GM12878 (cell line): Measurements from ENCODE around the gene ARMH1. TPM values are rescaled to one million over a fixed set of nuclear protein-coding genes. Genes with fewer than 3 reads are reported as not detected.
"Not testable (repeated sequence)": the region's sequence is repeated elsewhere in the genome, so short reads cannot be mapped to it uniquely, and the experiment has no call there.

Experiments
- ATAC-seq: fragments of 200-7000 bp; cut with Tn5 transposase; 3 replicates; pipeline ENCODE4 v1.9.1; 2020; ENCODE audit warnings: mild to moderate bottlenecking, moderate library complexity
- BruUV-seq: library from RNA; stranded (reverse); fragments of 400-500 nt; replicated peaks from 2 replicates; lab custom pipeline; 2021; lab: Mats Ljungman, UMichigan
- CTCF ChIA-PET: fragments of 300-600 bp; sonication (Branson Sonifier 250); formaldehyde crosslinking; extraction: SDS; loops from one replicate; lab custom pipeline; 2021; ENCODE audit warnings: inconsistent platforms; lab: Yijun Ruan, JAX
- POLR2A ChIA-PET: fragments of 350-600 bp; formaldehyde crosslinking; extraction: SDS; loops from one replicate; lab custom pipeline; 2021; ENCODE audit warnings: inconsistent platforms; lab: Charles Lee
- RAD21 ChIA-PET: fragments of 300-600 bp; sonication (Branson Sonifier 250); formaldehyde crosslinking; loops from one replicate; lab custom pipeline; 2023; ENCODE audit warnings: antibody characterized with exemption; ENCODE audit not compliant: unreplicated experiment; lab: Charles Lee
- SMC1A ChIA-PET: fragments of 300-600 bp; sonication (Branson Sonifier 250); formaldehyde crosslinking; loops from one replicate; lab custom pipeline; 2023; ENCODE audit not compliant: unreplicated experiment, uncharacterized antibody; lab: Charles Lee
- DNase-seq: peaks from one replicate; pipeline ENCODE4 v3.0.0-alpha.2; 2011; ENCODE audit warnings: low read depth, low spot score
- FAIRE-seq: peaks from 3 replicates; lab custom pipeline; 2011; peaks lifted over from hg19 to GRCh38; lab: Jason Lieb, UNC
- H2AFZ ChIP-seq: 2 replicates; pipeline ENCODE4 v1.6.0; 2011; ENCODE audit warnings: low read depth, low read length, control low read depth; ENCODE audit not compliant: control insufficient read depth
- H3K27ac ChIP-seq: 2 replicates; pipeline ENCODE4 v1.5.1; 2011; ENCODE audit warnings: control low read depth; ENCODE audit not compliant: control insufficient read depth, insufficient read depth
- H3K27me3 ChIP-seq, 2 experiments: replicated peaks in 1 of 2; 2 replicates each; pipeline versions ENCODE4 v1.6.0 to v1.6.1; 2011; ENCODE audit warnings: low read length in 1 of 2; ENCODE audit not compliant: control insufficient read depth in 2 of 2, insufficient read depth in 2 of 2
- H3K36me3 ChIP-seq, 2 experiments: 2 replicates each; pipeline ENCODE4 v1.5.1; 2011; ENCODE audit warnings: low read length in 1 of 2; ENCODE audit not compliant: control insufficient read depth in 2 of 2, insufficient read depth in 2 of 2
- H3K4me1 ChIP-seq: 2 replicates; pipeline ENCODE4 v1.6.1; 2011; ENCODE audit warnings: mild to moderate bottlenecking, low read length, moderate library complexity, mixed read lengths; ENCODE audit not compliant: control insufficient read depth, insufficient read depth
- H3K4me2 ChIP-seq: 2 replicates; pipeline ENCODE4 v1.6.0; 2011; ENCODE audit warnings: control low read depth; ENCODE audit not compliant: control insufficient read depth, insufficient read depth
- H3K4me3 ChIP-seq: fragments of 200-600 bp; sonication (generic); 2 replicates; pipeline ENCODE4 v1.5.1; 2016
- H3K79me2 ChIP-seq: 2 replicates; pipeline ENCODE4 v1.6.0; 2011; ENCODE audit warnings: low read length; ENCODE audit not compliant: control insufficient read depth, insufficient read depth
- H3K9ac ChIP-seq: 2 replicates; pipeline ENCODE4 v1.8.0; 2011; ENCODE audit warnings: low read length, control low read depth, mixed read lengths; ENCODE audit not compliant: control insufficient read depth, insufficient read depth
- H3K9me3 ChIP-seq: replicated peaks from 3 replicates; pipeline ENCODE4 v1.5.1; 2011; ENCODE audit warnings: mild to moderate bottlenecking, low read length; ENCODE audit not compliant: control insufficient read depth, insufficient read depth
- H4K20me1 ChIP-seq: 2 replicates; pipeline ENCODE4 v1.6.0; 2011; ENCODE audit not compliant: control insufficient read depth, insufficient read depth
- ATF7 ChIP-seq: fragments of 450-650 bp; IDR thresholded peaks from 2 replicates; pipeline ENCODE4 v1.6.1; 2016; ENCODE audit warnings: low read depth, mild to moderate bottlenecking
- IRF3 ChIP-seq: fragments of 450-650 bp; IDR thresholded peaks from 2 replicates; pipeline ENCODE4 v1.6.1; 2014; ENCODE audit warnings: mild to moderate bottlenecking
- PAX5 ChIP-seq: IDR thresholded peaks from 2 replicates; pipeline ENCODE4 v1.6.1; 2011; ENCODE audit warnings: low read depth, low read length, borderline replicate concordance
- PML ChIP-seq: IDR thresholded peaks from 2 replicates; pipeline ENCODE4 v1.6.1; 2012; ENCODE audit warnings: low read length, inconsistent platforms
- SUPT20H ChIP-seq: IDR thresholded peaks from 2 replicates; pipeline ENCODE4 v1.6.1; 2011; ENCODE audit warnings: low read depth, mild to moderate bottlenecking, low read length, moderate library complexity, borderline replicate concordance; ENCODE audit not compliant: control insufficient read depth
- SUZ12 ChIP-seq: fragments of 200-600 bp; sonication (generic); IDR thresholded peaks from one replicate; pipeline ENCODE4 v1.6.1; 2018; ENCODE audit warnings: antibody characterized with exemption, mild to moderate bottlenecking; ENCODE audit not compliant: unreplicated experiment
- WGBS: methylation state at CpG from one replicate; pipeline ENCODE4 v1.1.6; 2016; ENCODE audit warnings: low lambda C conversion rate; ENCODE audit not compliant: insufficient replicate concordance, insufficient coverage; ENCODE audit errors: missing lambda C conversion rate; 5-methylcytosine and 5-hydroxymethylcytosine counted together
- in situ Hi-C: fragments of 300-500 bp; cut with MboI; formaldehyde crosslinking; loops from 9 replicates; pipeline ENCODE4 v1.14.3; 2018; ENCODE audit warnings: mixed read lengths
- intact Hi-C: fragments of 100-400 bp; cut with micrococcal nuclease; formaldehyde crosslinking; loops from one replicate; pipeline ENCODE4 v1.14.2; 2022; ENCODE audit not compliant: unreplicated experiment
- polyA plus RNA-seq, 11 experiments: library from polyadenylated mRNA; depleted of rRNA in 4 of 11; unstranded in 6 of 11; stranded (reverse) in 5 of 11; fragments of >200 nt; fragmentation: Nextera tagmentation in 4 of 11; fragmentation: Illumina TruSeq in 1 of 11; extraction: Ambion mirVana in 4 of 11; extraction: Trizol in 1 of 11; gene quantifications; 1 replicate in 1 of 11; 2 replicates in 10 of 11; pipeline versions ENCODE4 v1.2.1 to v1.2.3, GENCODE V29; 2011 to 2016; ENCODE audit warnings: inconsistent platforms in 2 of 11, missing spikeins in 2 of 11, low read depth in 1 of 11
- total RNA-seq, 4 experiments: library from RNA; depleted of rRNA in 3 of 4; stranded (reverse); fragments of >200 nt in 3 of 4; fragmentation: Illumina TruSeq in 1 of 4; extraction: Trizol in 1 of 4; gene quantifications; 2 replicates each; pipeline versions ENCODE4 v1.2.1 to v1.2.3, GENCODE V29; 2013 to 2021
- TF ChIP-seq, protein P1 (sequence below): fragments of 150-350 bp; IDR thresholded peaks from 2 replicates; pipeline ENCODE4 v1.6.1; 2016; ENCODE audit warnings: low read depth, low read length

ARMH1 gene
- total and polyA plus RNA-seq, 10 of the 15 experiments (the other 5 are each of a cell fraction or from before 2014, with no cell fraction given): 0.93 to 43.9 (median 8.2) TPM

DNA sequence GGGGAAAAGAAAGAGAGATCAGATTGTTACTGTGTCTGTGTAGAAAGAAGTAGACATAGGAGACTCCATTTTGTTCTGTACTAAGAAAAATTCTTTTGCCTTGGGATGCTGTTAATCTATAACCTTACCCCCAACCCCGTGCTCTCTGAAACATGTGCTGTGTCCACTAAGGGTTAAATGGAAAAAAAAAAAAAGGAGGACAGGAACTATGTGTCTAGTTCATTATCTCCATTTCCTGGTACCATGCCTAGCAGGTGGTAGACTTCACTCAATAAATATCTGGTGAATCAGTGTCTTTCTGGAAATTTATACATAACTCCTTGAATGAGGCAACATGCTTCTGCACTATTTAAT is 64.4 kb downstream of the ARMH1 start:
- POLR2A ChIA-PET: interaction anchor here (1.5 to 1.9 kb wide), 2 partner anchors 70 to 273 kb away, joined by 4 to 5 read pairs; no protein-coding TSS in a partner anchor

GRCh38 chr1:44739307-44740178 is 65.0 kb downstream of the ARMH1 start, which contains the start of gene KIF2C:
KIF2C (plus strand) TSS chr1:44739837; CDS start chr1:44739933, 96 bp downstream.
- Histone ChIP-seq H3K4me2 (peak within 1 kb of the TSS; percentile 60), H2AFZ (peak within 1 kb of the TSS; percentile 98), H3K9me3 (no peaks in the 10 kb centered on the region), H3K79me2 (peaks cover 41% of the 10 kb centered on the region), H3K36me3 (peaks cover 2 to 5% of the 10 kb centered on the region in 2 experiments; a peak in 3 of 4 replicates), H3K4me3 (peak within 1 kb of the TSS; percentile 96), H3K9ac (peak within 1 kb of the TSS; percentile 83), H4K20me1 (no peaks in the 10 kb centered on the region), H3K27ac (peak within 1 kb of the TSS; percentile 96), H3K4me1 (no peaks in the 10 kb centered on the region; the same call in 1 of the 2 replicates), H3K27me3 (no peaks in the 10 kb centered on the region)
- ATAC-seq (peak; percentile 99), FAIRE-seq (peak; percentile 91), DNase-seq (peak; percentile 91)
- BruUV-seq: no TSS peak
- intact Hi-C loops: no loop called here
- CTCF ChIA-PET: interaction anchor here (0.8 to 1.9 kb wide), 3 partner anchors 8 to 45 kb away, joined by 3 to 9 read pairs (median 4); partner anchors contain the start of gene RNU5D-1
- in situ Hi-C loops: loop anchor here (10.0 kb wide), 1 partner anchor 755 kb away; the partner anchor contains the start of gene TESK2
- under 1% methylated on average over 57 of the region's 57 CpGs for WGBS
- POLR2A ChIA-PET: interaction anchor here (0.9 to 1.9 kb wide), 4 partner anchors 9 to 654 kb away, joined by 3 to 5 read pairs (median 4); partner anchors contain the start of gene RNU5D-1
- RAD21 ChIA-PET: no interaction called here
- SMC1A ChIA-PET: interaction anchor here (1.2 kb wide), 1 partner anchor 36 kb away, joined by 3 read pairs; no protein-coding TSS in a partner anchor
- TF ChIP-seq SUPT20H (no peak), ATF7 (peak; percentile 55; the same call in 1 of the 2 replicates), IRF3 (no peak), PML (peak; percentile 94), SUZ12 (no peak), PAX5 (peak; percentile 53; the same call in 1 of the 2 replicates)
- TF ChIP-seq, protein P1, sequence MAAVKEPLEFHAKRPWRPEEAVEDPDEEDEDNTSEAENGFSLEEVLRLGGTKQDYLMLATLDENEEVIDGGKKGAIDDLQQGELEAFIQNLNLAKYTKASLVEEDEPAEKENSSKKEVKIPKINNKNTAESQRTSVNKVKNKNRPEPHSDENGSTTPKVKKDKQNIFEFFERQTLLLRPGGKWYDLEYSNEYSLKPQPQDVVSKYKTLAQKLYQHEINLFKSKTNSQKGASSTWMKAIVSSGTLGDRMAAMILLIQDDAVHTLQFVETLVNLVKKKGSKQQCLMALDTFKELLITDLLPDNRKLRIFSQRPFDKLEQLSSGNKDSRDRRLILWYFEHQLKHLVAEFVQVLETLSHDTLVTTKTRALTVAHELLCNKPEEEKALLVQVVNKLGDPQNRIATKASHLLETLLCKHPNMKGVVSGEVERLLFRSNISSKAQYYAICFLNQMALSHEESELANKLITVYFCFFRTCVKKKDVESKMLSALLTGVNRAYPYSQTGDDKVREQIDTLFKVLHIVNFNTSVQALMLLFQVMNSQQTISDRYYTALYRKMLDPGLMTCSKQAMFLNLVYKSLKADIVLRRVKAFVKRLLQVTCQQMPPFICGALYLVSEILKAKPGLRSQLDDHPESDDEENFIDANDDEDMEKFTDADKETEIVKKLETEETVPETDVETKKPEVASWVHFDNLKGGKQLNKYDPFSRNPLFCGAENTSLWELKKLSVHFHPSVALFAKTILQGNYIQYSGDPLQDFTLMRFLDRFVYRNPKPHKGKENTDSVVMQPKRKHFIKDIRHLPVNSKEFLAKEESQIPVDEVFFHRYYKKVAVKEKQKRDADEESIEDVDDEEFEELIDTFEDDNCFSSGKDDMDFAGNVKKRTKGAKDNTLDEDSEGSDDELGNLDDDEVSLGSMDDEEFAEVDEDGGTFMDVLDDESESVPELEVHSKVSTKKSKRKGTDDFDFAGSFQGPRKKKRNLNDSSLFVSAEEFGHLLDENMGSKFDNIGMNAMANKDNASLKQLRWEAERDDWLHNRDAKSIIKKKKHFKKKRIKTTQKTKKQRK: 0 out of 2 replicates have a peak, but pooled peaks have one; percentile 18

More for the DNA sequence above, 64.4 kb downstream of the ARMH1 start:
- FAIRE-seq, H3K27me3 ChIP-seq, SMC1A ChIA-PET, RAD21 ChIA-PET, intact Hi-C loops, H3K9me3 ChIP-seq, H3K4me1 ChIP-seq, H4K20me1 ChIP-seq, DNase-seq, H3K36me3 ChIP-seq, ATAC-seq: not testable (repeated sequence)
- peak overlapping the region; percentile 60 for H3K4me2 ChIP-seq
- no CpG with 5 or more reads among the region's 1 CpG for WGBS
- peak overlapping the region; percentile 83 for H3K9ac ChIP-seq
- peaks cover 36% of the 10 kb centered on the region for H3K79me2 ChIP-seq
- peak overlapping the region; percentile 75 for H3K4me3 ChIP-seq
- CTCF ChIA-PET: interaction anchor here (1.9 kb wide), 1 partner anchor 8 kb away, joined by 9 read pairs; the partner anchor contains the start of gene RNU5D-1
- H3K27ac ChIP-seq: peak overlapping the region; percentile 96
- in situ Hi-C loops: loop anchor here (10.0 kb wide), 1 partner anchor 756 kb away; the partner anchor contains the start of gene TESK2
- BruUV-seq: TSS peak; percentile 100
- peak overlapping the region; percentile 98 for H2AFZ ChIP-seq
